Nephron (organoid): Measurements from ENCODE around the gene VLDLR.
A peak's percentile ranks its signal among the peaks of the same experiment; 100 is the strongest.

ENCODE experiments used
- H3K27ac Mint-ChIP-seq, 3 experiments: 2 replicates each; pipeline ENCODE4 v1.8.0; 2020; ENCODE audit warnings: mixed read lengths in 3 of 3, mild to moderate bottlenecking in 2 of 3, moderate library complexity in 1 of 3
- H3K27me3 Mint-ChIP-seq: 2 replicates; pipeline ENCODE4 v1.8.0; 2021; ENCODE audit warnings: low read depth, mild to moderate bottlenecking, moderate library complexity, mixed read lengths
- H3K36me3 Mint-ChIP-seq: 2 replicates; pipeline ENCODE4 v1.8.0; 2020; ENCODE audit warnings: low read depth, mixed read lengths
- H3K4me1 Mint-ChIP-seq: 2 replicates; pipeline ENCODE4 v1.8.0; 2020; ENCODE audit warnings: mixed read lengths
- H3K4me3 Mint-ChIP-seq, 3 experiments: 2 replicates each; pipeline ENCODE4 v1.8.0; 2020; ENCODE audit warnings: mild to moderate bottlenecking in 3 of 3, mixed read lengths in 3 of 3, moderate library complexity in 2 of 3
- H3K9me3 Mint-ChIP-seq: 2 replicates; pipeline ENCODE4 v1.8.0; 2020; ENCODE audit warnings: mixed read lengths
- TF ChIP-seq, protein P1 (sequence below), 3 experiments: fragments of 200-600 bp; sonication (generic); IDR thresholded peaks; one replicate each; pipeline ENCODE4 v1.5.0; 2021; ENCODE audit warnings: antibody characterized with exemption in 3 of 3; ENCODE audit not compliant: unreplicated experiment in 3 of 3

The VLDLR gene

DNA sequence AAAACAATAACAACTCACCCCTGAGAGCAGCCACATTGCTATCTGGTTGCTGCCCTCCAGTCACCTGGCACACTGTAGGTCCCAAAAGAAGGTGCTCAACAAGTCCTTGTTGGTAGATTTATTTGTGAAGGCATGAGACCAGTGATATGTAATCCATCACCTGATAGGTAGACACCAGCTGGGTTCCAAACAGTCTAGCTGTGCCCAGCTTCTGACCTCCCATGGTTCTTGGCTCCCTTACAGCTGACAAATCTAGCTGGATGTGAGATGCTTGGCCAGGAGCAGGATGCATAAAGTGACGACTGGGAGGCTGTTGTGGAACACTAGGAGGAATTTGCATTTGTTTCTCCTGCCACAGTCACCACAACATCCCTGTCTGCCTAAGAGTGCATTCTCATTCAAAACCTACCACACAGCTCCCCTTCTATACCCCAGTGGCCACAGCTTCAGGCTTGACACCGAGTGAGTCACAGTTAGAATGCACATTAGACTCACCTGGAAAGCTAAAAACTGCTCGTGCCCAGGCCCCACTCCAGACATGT, 7.8 kb upstream of the VLDLR start:
- H3K4me3 Mint-ChIP-seq, result no peak overlapping the region

DNA sequence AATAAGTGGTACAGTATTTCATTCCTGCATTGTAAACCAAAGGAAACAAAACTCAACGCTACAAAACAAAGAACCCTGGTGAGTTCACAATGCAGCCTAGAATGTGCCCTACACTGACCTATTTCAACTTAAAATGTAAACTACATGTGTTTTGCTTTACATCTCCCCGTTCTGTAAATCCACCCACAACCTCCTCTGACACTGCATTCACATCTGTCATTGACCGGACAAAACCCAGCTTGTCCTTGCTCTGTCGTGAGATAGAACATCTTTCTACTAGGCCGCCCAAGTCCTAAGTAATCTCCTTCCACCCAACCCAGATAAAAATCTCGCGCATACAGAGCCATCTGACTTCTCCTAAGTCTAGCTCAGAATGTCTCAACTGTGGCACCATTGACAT, 6.1 kb upstream of the VLDLR start:
- Mint-ChIP-seq H3K4me1 (peaks cover 28% of the 10 kb centered on the region), H3K36me3 (no peaks in the 10 kb centered on the region), H3K27ac (peak overlapping the region; percentile 2 to 72 (median 59)), H3K27me3 (peaks cover 21% of the 10 kb centered on the region), H3K4me3 (no peak overlapping the region), H3K9me3 (no peaks in the 10 kb centered on the region)
- TF ChIP-seq, protein P1, sequence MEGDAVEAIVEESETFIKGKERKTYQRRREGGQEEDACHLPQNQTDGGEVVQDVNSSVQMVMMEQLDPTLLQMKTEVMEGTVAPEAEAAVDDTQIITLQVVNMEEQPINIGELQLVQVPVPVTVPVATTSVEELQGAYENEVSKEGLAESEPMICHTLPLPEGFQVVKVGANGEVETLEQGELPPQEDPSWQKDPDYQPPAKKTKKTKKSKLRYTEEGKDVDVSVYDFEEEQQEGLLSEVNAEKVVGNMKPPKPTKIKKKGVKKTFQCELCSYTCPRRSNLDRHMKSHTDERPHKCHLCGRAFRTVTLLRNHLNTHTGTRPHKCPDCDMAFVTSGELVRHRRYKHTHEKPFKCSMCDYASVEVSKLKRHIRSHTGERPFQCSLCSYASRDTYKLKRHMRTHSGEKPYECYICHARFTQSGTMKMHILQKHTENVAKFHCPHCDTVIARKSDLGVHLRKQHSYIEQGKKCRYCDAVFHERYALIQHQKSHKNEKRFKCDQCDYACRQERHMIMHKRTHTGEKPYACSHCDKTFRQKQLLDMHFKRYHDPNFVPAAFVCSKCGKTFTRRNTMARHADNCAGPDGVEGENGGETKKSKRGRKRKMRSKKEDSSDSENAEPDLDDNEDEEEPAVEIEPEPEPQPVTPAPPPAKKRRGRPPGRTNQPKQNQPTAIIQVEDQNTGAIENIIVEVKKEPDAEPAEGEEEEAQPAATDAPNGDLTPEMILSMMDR (IDR thresholded peaks at IDR 0.05; ENCODE audit: unreplicated experiment in 3 of 3), result no peak

More for the DNA sequence above, 7.8 kb upstream of the VLDLR start:
- peak overlapping the region in 1 of 3 experiments; percentile 12 for H3K27ac Mint-ChIP-seq
- peaks cover 6% of the 10 kb centered on the region for H3K27me3 Mint-ChIP-seq
- H3K4me1 Mint-ChIP-seq, result peaks cover 21% of the 10 kb centered on the region
- H3K9me3 Mint-ChIP-seq, result no peaks in the 10 kb centered on the region
- TF ChIP-seq, protein P1 (IDR thresholded peaks at IDR 0.05; ENCODE audit: unreplicated experiment in 3 of 3), result no peak
- no peaks in the 10 kb centered on the region for H3K36me3 Mint-ChIP-seq

DNA sequence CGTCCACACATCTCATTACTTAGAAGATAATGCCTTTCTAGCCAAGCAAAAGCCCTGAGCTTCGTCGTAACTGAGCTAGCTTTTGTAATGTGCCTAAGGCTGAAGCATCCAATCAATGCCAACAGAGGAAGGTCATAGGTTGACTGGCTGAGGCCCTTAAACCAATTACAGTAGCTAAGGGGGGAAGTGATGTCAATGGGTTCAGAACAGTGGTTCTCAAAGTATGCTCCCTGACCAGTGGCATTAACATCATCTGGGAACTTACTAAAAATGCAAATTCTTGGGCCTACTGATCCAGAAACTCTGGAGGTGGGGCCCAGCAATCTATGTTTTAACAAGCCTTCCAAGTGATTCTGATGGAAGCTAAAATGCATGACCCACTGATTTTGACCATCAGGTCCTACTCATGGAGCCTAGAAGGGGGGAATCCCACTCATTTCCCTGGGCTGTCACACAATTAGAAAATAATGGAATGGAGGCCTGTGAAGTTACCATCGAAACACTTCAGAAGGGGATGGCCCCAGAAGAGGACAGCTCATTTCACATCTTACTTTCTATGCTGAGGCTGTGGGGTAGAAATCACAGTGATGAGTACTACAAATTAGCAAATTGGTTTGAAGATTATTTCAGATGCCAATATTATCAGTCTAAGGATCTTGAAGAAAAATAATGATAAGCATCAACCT, 4.8 kb upstream of the VLDLR start:
- Mint-ChIP-seq H3K4me3 (no peak overlapping the region), H3K27ac (no peak overlapping the region), H3K9me3 (no peaks in the 10 kb centered on the region), H3K36me3 (no peaks in the 10 kb centered on the region), H3K4me1 (peaks cover 35% of the 10 kb centered on the region), H3K27me3 (peaks cover 21% of the 10 kb centered on the region)
- TF ChIP-seq, protein P1 (IDR thresholded peaks at IDR 0.05; ENCODE audit: unreplicated experiment in 3 of 3), result no peak

DNA sequence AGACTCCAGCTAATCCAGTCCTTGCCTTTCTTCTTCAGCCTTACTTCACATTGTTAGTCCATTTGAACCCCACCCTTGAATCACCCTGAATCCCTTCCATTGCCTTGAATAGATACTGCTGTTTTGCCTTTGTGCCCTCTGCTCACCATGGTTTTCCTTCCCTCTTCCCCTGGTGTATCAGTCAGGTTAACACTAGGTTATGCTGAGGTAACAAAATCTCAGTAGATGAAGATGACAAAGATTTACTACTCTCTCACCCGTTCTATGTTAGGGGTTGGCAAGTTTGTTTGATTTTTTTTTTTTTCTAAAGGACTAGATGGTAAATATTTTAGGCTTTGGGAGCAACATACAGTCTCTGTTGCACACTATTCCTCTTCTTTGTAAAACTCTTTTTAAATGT, 3.3 kb upstream of the VLDLR start:
- H3K27ac Mint-ChIP-seq, result no peak overlapping the region
- no peak overlapping the region for H3K4me3 Mint-ChIP-seq
- TF ChIP-seq, protein P1 (IDR thresholded peaks at IDR 0.05; ENCODE audit: unreplicated experiment in 3 of 3), result no peak
- H3K36me3 Mint-ChIP-seq, result no peaks in the 10 kb centered on the region
- H3K4me1 Mint-ChIP-seq, result peaks cover 34% of the 10 kb centered on the region
- no peaks in the 10 kb centered on the region for H3K9me3 Mint-ChIP-seq
- peaks cover 21% of the 10 kb centered on the region for H3K27me3 Mint-ChIP-seq

DNA sequence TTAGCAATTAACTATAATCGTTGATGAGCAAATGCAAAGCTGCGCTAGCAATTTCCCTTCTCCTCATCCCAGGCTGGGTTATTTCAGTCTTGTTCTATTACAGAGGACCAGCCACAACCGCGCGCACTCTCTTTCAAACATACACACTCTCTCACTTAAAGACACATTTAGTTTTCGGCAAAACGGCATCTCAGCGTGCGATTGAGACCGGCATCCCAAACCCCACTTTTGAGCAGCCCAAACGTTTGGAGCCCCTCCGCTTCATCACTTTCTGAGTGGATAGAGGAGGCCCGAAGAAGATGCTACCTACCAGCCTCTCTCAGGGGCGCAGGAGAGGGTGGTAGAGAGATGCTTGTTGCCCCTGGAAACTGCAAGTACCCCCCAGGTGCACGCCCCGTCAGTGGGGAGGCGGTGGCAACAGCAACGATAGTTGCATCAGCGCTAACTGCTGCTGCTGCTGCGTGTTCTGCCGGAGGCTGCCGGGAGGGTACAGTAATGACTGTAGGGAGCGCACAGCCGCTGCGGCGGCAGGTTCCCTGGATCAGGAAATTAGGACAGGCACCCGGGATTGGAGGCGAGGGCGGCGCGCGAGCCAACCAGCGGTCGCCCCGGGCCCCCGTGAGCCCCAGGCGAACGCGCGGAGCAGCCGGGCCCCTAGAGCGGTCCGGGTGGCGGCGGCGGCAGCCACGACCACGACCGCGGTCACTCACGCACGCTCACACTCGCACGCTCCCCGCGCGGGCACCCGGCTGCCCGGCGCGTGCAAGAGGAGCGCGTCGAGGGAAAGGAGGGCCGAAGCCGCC, 467 bp upstream of the VLDLR start:
- Mint-ChIP-seq H3K27ac (peak overlapping the region; percentile 73 to 89 (median 77)), H3K27me3 (peaks cover 21% of the 10 kb centered on the region), H3K36me3 (no peaks in the 10 kb centered on the region), H3K4me3 (peak overlapping the region; percentile 80 to 91 (median 88)), H3K9me3 (no peaks in the 10 kb centered on the region), H3K4me1 (peaks cover 37% of the 10 kb centered on the region)
- TF ChIP-seq, protein P1 (IDR thresholded peaks at IDR 0.05; ENCODE audit: unreplicated experiment in 3 of 3), result no peak
